Measurements from ENCODE around the gene NRGN. TPM values are rescaled to one million over a fixed set of nuclear protein-coding genes. Genes with fewer than 3 reads are reported as not detected.

Gene NRGN
- total RNA-seq, 2 donors from 2014 or later: 2.2 to 2.8 TPM

DNA sequence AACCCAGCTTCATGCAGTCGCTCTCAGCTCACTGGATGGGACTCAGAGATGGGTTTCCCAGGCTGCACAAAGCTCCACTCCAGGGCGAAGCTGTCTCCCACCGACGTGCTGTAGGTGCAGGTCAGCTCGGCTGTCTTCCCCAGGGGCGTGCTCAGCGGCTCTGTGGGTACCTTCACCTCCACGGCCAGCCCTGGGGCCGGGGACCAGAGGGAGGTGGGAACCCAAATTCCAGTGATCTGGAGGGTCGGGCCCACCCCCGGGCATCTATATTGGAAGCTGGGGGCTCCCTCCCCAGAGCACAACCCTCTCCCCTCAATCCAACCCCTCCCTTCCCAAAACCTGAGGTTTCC lies 11.6 kb downstream of the NRGN start:
- Histone ChIP-seq H3K9me3 (no peaks in the 10 kb centered on the region), H3K4me1 (peaks cover 0 to 66% of the 10 kb centered on the region in 2 donors), H3K4me3 (no peak overlapping the region), H3K36me3 (peaks cover 4% of the 10 kb centered on the region), H3K27ac (no peak overlapping the region), H3K27me3 (peaks cover 0 to 19% of the 10 kb centered on the region in 2 donors)
- TF ChIP-seq, protein P1, sequence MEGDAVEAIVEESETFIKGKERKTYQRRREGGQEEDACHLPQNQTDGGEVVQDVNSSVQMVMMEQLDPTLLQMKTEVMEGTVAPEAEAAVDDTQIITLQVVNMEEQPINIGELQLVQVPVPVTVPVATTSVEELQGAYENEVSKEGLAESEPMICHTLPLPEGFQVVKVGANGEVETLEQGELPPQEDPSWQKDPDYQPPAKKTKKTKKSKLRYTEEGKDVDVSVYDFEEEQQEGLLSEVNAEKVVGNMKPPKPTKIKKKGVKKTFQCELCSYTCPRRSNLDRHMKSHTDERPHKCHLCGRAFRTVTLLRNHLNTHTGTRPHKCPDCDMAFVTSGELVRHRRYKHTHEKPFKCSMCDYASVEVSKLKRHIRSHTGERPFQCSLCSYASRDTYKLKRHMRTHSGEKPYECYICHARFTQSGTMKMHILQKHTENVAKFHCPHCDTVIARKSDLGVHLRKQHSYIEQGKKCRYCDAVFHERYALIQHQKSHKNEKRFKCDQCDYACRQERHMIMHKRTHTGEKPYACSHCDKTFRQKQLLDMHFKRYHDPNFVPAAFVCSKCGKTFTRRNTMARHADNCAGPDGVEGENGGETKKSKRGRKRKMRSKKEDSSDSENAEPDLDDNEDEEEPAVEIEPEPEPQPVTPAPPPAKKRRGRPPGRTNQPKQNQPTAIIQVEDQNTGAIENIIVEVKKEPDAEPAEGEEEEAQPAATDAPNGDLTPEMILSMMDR (IDR thresholded peaks at IDR 0.05): no peak
- DNase-seq (ENCODE audit: low spot score): no peak

DNA sequence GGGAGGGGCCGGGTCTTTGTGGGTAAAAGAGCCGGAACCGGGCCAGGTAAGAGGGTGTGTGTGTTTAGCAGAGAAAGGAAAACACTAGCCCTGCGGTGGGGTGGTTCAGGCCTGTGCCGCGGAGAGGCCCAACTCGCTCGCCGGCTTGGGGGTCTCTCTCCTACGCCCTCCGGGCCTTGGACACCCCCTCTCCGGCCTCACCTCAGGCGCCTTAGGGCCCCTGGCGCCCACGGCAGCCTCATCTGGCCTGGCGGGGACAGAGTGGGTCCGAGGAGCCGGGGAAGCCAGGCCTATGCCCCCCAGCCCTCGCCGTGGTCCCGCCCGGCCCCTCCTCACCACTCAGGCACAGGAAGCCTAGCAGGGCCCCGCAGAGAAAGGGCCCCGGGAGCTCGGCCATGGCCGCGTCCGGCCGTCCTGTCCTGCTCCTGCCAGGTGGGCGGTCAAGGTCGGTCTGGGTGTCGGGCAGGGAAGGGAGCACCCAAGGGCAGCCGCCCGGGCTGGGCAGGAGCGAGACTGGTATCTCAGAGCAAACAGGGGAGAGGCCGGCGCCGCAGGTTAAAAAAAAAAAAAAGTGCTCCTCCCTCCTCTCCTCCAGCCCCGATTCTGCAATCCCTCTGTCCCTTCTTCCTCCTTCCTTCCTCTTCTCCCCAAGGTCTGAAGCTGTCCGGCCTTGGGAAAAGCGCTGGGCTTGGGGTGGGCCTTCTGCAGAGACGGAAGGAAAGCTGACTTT lies 12.2 kb downstream of the NRGN start, which contains the start of gene VSIG2:
TSS of gene VSIG2 (minus strand) at position 515 of the 730 bp plus-strand sequence. CDS start at position 397, 118 bp downstream.
- no peak within 1 kb of the TSS for H3K27ac ChIP-seq
- TF ChIP-seq, protein P1 (IDR thresholded peaks at IDR 0.05): no peak
- peak within 1 kb of the TSS in 1 of 2 donors; percentile 22 for H3K4me3 ChIP-seq
- H3K4me1 ChIP-seq: peaks cover 0 to 66% of the 10 kb centered on the region in 2 donors
- H3K9me3 ChIP-seq: no peaks in the 10 kb centered on the region
- peaks cover 0 to 14% of the 10 kb centered on the region in 2 donors for H3K27me3 ChIP-seq
- peaks cover 4% of the 10 kb centered on the region for H3K36me3 ChIP-seq
- no peak for DNase-seq (ENCODE audit: low spot score)

DNA sequence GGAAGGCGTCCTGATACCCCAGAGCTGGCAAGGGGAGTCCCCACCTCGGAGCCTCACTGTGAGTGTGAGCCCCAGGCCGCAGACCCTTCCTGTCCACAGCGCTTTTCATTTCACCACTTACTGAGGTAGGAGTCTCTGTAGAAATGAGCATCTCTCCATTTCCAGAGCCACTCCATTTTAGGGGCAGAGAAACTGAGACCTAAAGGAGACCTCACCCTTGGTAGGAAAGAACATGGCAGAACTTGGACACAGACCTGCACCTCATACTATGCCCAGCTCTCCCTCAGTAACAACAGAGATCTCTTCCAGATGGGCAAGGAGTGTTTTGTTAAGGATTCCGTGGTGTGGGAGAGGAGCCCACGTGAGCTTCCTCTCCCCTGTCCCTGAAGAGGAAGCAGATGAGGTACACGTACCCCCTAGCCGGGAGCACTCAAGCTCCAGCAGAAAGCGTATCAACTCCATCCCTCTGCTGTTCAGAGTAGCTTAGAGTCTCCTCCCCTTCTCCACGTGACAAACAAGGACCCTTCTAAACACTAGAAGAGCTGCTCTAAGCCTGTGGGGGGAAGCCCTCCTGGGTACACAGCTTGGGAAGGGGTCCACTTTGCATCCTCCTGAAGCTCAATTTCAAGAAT lies 12.8 kb downstream of the NRGN start:
- Histone ChIP-seq H3K4me3 (no peak overlapping the region), H3K4me1 (peaks cover 0 to 65% of the 10 kb centered on the region in 2 donors), H3K9me3 (no peaks in the 10 kb centered on the region), H3K27ac (no peak overlapping the region), H3K36me3 (peaks cover 4% of the 10 kb centered on the region), H3K27me3 (peaks cover 0 to 11% of the 10 kb centered on the region in 2 donors)
- DNase-seq (ENCODE audit: low spot score): no peak
- TF ChIP-seq, protein P1 (IDR thresholded peaks at IDR 0.05): no peak

DNA sequence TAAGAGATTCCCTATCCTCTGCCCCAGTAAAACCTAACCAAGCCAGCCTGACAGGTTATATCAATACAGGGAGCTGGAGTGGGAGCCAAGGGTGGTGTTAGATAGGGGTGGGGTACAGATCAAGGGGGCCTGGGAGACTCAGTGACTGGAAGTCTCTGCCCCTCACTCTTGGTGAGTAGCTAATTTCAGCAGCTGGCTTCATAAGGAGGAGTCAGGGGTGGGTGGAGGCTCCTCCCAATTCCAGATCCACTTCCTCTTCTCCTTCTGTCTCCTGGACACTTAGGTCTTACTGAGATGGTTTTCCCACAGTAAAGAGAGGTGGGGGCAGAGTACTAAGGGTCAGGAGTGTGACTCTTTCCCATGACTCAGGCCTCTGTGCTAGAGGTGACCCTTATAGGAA lies 13.5 kb downstream of the NRGN start:
- no peak for DNase-seq (ENCODE audit: low spot score)
- Histone ChIP-seq H3K4me3 (no peak overlapping the region), H3K27ac (no peak overlapping the region), H3K27me3 (peaks cover 0 to 11% of the 10 kb centered on the region in 2 donors), H3K36me3 (peaks cover 4% of the 10 kb centered on the region), H3K9me3 (no peaks in the 10 kb centered on the region), H3K4me1 (peaks cover 0 to 67% of the 10 kb centered on the region in 2 donors)
- TF ChIP-seq, protein P1 (IDR thresholded peaks at IDR 0.05): no peak

DNA sequence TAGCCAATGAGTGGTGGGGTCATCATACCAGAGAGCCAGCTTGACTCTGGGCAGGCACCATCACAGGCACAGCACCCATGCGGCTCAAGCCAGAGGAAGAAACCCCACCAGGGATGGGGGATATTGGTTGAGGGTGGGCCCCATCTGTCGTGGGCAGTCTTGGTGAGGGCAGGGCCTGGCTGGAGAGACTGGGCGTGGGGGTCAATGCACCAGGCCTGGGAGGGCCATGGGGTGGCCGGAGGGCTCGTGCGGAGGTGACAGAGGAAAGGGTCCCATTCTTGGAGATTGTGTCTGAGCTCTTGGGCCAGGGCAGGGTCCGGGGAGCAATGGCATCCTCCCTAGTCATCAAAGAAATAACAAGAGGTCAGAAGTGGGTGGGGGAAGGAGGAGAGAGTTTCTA lies 13.9 kb downstream of the NRGN start:
- H3K4me1 ChIP-seq: peaks cover 0 to 67% of the 10 kb centered on the region in 2 donors
- no peak overlapping the region for H3K4me3 ChIP-seq
- peaks cover 4% of the 10 kb centered on the region for H3K36me3 ChIP-seq
- no peaks in the 10 kb centered on the region for H3K9me3 ChIP-seq
- TF ChIP-seq, protein P1 (IDR thresholded peaks at IDR 0.05): no peak
- no peak overlapping the region for H3K27ac ChIP-seq
- H3K27me3 ChIP-seq: peaks cover 0 to 11% of the 10 kb centered on the region in 2 donors
- no peak for DNase-seq (ENCODE audit: low spot score)
